Hematopoietic multipotent progenitor cell (in vitro differentiated cells): ENCODE measurements around the gene ANHX. TPM values are rescaled to one million over a fixed set of nuclear protein-coding genes. Genes with fewer than 3 reads are reported as not detected.
"Not testable (repeated sequence)": the region's sequence is repeated elsewhere in the genome, so short reads cannot be mapped to it uniquely, and the experiment has no call there.

Source experiments
- DNase-seq, 3 donors: peaks; one replicate each; pipeline ENCODE4 v3.0.0-alpha.2; 2011 to 2015; ENCODE audit warnings: low read depth in 2 of 3, low spot score in 2 of 3
- total RNA-seq: library from RNA; depleted of rRNA; stranded (reverse); fragments of >200 nt; gene quantifications from one replicate; pipeline ENCODE4 v1.2.3, GENCODE V29; 2012

Gene ANHX
- not detected for total RNA-seq

GRCh38 chr12:133235401-133236112 lies at the start of gene ANHX:
TSS of gene ANHX (minus strand) at chr12:133235877. CDS start at chr12:133234356, 1,521 bp downstream.
- DNase-seq = no peak

- not testable (repeated sequence) for DNase-seq
Observed at GRCh38 chr12:133264668-133265067, 29.0 kb upstream of the ANHX start.

GRCh38 chr12:133264173-133264572 lies 28.5 kb upstream of the ANHX start:
- DNase-seq = no peak

GRCh38 chr12:133256321-133256720 lies 20.6 kb upstream of the ANHX start:
- no peak for DNase-seq

GRCh38 chr12:133255833-133256232 lies 20.2 kb upstream of the ANHX start:
- not testable (repeated sequence) for DNase-seq

GRCh38 chr12:133251732-133252131 lies 16.1 kb upstream of the ANHX start:
- DNase-seq = no peak

GRCh38 chr12:133236556-133236955 lies 879 bp upstream of the ANHX start:
- DNase-seq = no peak

GRCh38 chr12:133236144-133236543 lies 467 bp upstream of the ANHX start:
- no peak for DNase-seq

- DNase-seq = no peak
Observed at GRCh38 chr12:133234971-133235370, 706 bp downstream of the ANHX start.

- no peak for DNase-seq
Observed at GRCh38 chr12:133233993-133234564, 1.6 kb downstream of the ANHX start.

GRCh38 chr12:133233006-133233405 lies 2.7 kb downstream of the ANHX start:
- no peak for DNase-seq

GRCh38 chr12:133231001-133231400 lies 4.7 kb downstream of the ANHX start:
- DNase-seq = no peak

- no peak for DNase-seq
Observed at GRCh38 chr12:133227281-133227852, 8.3 kb downstream of the ANHX start.

- DNase-seq = no peak
Observed at GRCh38 chr12:133226690-133227089, 9.0 kb downstream of the ANHX start.

- DNase-seq = no peak
Observed at GRCh38 chr12:133225527-133225926, 10.2 kb downstream of the ANHX start.

- no peak for DNase-seq
Observed at GRCh38 chr12:133222211-133222610, 13.5 kb downstream of the ANHX start.

GRCh38 chr12:133221241-133221640 lies 14.4 kb downstream of the ANHX start:
- no peak for DNase-seq

- no peak for DNase-seq
Observed at GRCh38 chr12:133220521-133220920, 15.2 kb downstream of the ANHX start.

GRCh38 chr12:133217219-133217618 lies 18.5 kb downstream of the ANHX start:
- DNase-seq = no peak

- no peak for DNase-seq
Observed at GRCh38 chr12:133215724-133216123, 20.0 kb downstream of the ANHX start.

- no peak for DNase-seq
Observed at GRCh38 chr12:133206390-133206789, 29.3 kb downstream of the ANHX start.

- no peak for DNase-seq
Observed at GRCh38 chr12:133204264-133204603, 31.4 kb downstream of the ANHX start.
